H9 (cell line): Measurements from ENCODE around the gene ZNF750. TPM values are rescaled to one million over a fixed set of nuclear protein-coding genes. Genes with fewer than 3 reads are reported as not detected.

Source experiments
- DNase-seq: peaks from one replicate; pipeline ENCODE4 v3.0.0-alpha.2; 2017
- H2AFZ ChIP-seq: one replicate; pipeline ENCODE4 v1.6.1; 2013; ENCODE audit warnings: mild to moderate bottlenecking, low read length, control low read depth, moderate library complexity
- H2AK5ac ChIP-seq: 2 replicates; pipeline ENCODE4 v1.6.1; 2013; ENCODE audit warnings: low read length, control low read depth, mixed read lengths; ENCODE audit not compliant: insufficient read length
- H2BK120ac ChIP-seq: one replicate; pipeline ENCODE4 v1.6.1; 2013; ENCODE audit warnings: low read depth, mild to moderate bottlenecking, low read length, control low read depth, inconsistent platforms; ENCODE audit not compliant: poor library complexity, severe bottlenecking
- H2BK12ac ChIP-seq: 2 replicates; pipeline ENCODE4 v1.6.1; 2013; ENCODE audit warnings: low read length, control low read depth, mixed read lengths, low read depth; ENCODE audit not compliant: insufficient read length
- H2BK15ac ChIP-seq: 2 replicates; pipeline ENCODE4 v1.6.1; 2013; ENCODE audit warnings: low read depth, low read length, control low read depth
- H2BK20ac ChIP-seq: one replicate; pipeline ENCODE4 v1.6.1; 2013; ENCODE audit warnings: low read depth, mild to moderate bottlenecking, low read length, control low read depth, inconsistent platforms; ENCODE audit not compliant: poor library complexity, severe bottlenecking
- H2BK5ac ChIP-seq: 2 replicates; pipeline ENCODE4 v1.6.1; 2013; ENCODE audit warnings: low read length, control low read depth, mixed read lengths; ENCODE audit not compliant: insufficient read length
- H3K14ac ChIP-seq: 2 replicates; pipeline ENCODE4 v1.6.1; 2013; ENCODE audit warnings: low read length, control low read depth; ENCODE audit not compliant: insufficient read depth
- H3K18ac ChIP-seq: 2 replicates; pipeline ENCODE4 v1.6.1; 2013; ENCODE audit warnings: low read depth, mild to moderate bottlenecking, mixed read lengths, low read length, control low read depth; ENCODE audit not compliant: insufficient read length
- H3K23ac ChIP-seq: 2 replicates; pipeline ENCODE4 v1.6.1; 2013; ENCODE audit warnings: low read length, control low read depth, mixed read lengths, low read depth; ENCODE audit not compliant: insufficient read length
- H3K23me2 ChIP-seq: 2 replicates; pipeline ENCODE4 v1.6.1; 2013; ENCODE audit warnings: low read depth, mild to moderate bottlenecking, mixed read lengths, low read length, control low read depth; ENCODE audit not compliant: insufficient read length, poor library complexity, severe bottlenecking
- H3K27ac ChIP-seq: 2 replicates; pipeline ENCODE4 v1.5.1; 2013; ENCODE audit warnings: low read length, control low read depth, mixed read lengths, low read depth; ENCODE audit not compliant: insufficient read length
- H3K27me3 ChIP-seq: 2 replicates; pipeline ENCODE4 v1.6.1; 2013; ENCODE audit warnings: low read length, control low read depth, inconsistent platforms; ENCODE audit not compliant: insufficient read depth
- H3K4ac ChIP-seq: 2 replicates; pipeline ENCODE4 v1.6.1; 2013; ENCODE audit warnings: low read depth, mild to moderate bottlenecking, control low read depth, inconsistent platforms, low read length, moderate library complexity
- H3K4me1 ChIP-seq: 2 replicates; pipeline ENCODE4 v1.6.1; 2013; ENCODE audit warnings: low read length, control low read depth, inconsistent platforms; ENCODE audit not compliant: insufficient read depth
- H3K4me2 ChIP-seq: 2 replicates; pipeline ENCODE4 v1.6.1; 2013; ENCODE audit warnings: low read length, control low read depth, mixed read lengths; ENCODE audit not compliant: insufficient read length, insufficient read depth
- H3K56ac ChIP-seq: 2 replicates; pipeline ENCODE4 v1.6.1; 2013; ENCODE audit warnings: low read depth, mild to moderate bottlenecking, mixed read lengths, low read length, control low read depth; ENCODE audit not compliant: insufficient read length
- H3K79me1 ChIP-seq: 2 replicates; pipeline ENCODE4 v1.6.1; 2013; ENCODE audit warnings: low read depth, mild to moderate bottlenecking, moderate library complexity, low read length, control low read depth, inconsistent platforms; ENCODE audit not compliant: insufficient read depth, poor library complexity, severe bottlenecking
- H3K79me2 ChIP-seq: 2 replicates; pipeline ENCODE4 v1.6.1; 2013; ENCODE audit warnings: low read length, control low read depth, inconsistent platforms; ENCODE audit not compliant: insufficient read depth
- H3K9ac ChIP-seq: 2 replicates; pipeline ENCODE4 v1.6.1; 2013; ENCODE audit warnings: low read length, control low read depth, mixed read lengths; ENCODE audit not compliant: insufficient read length; ENCODE audit errors: extremely low read depth
- H3K9me3 ChIP-seq: one replicate; pipeline ENCODE4 v1.6.1; 2013; ENCODE audit warnings: low read depth, low read length, inconsistent platforms; ENCODE audit not compliant: control insufficient read depth
- H3T11ph ChIP-seq: one replicate; pipeline ENCODE4 v1.6.1; 2013; ENCODE audit warnings: mild to moderate bottlenecking, low read length, control low read depth, inconsistent platforms
- H4K20me1 ChIP-seq: one replicate; pipeline ENCODE4 v1.6.1; 2013; ENCODE audit not compliant: control insufficient read depth, insufficient read length, insufficient read depth
- H4K5ac ChIP-seq: 2 replicates; pipeline ENCODE4 v1.6.1; 2013; ENCODE audit warnings: low read depth, mild to moderate bottlenecking, mixed read lengths, low read length, control low read depth; ENCODE audit not compliant: insufficient read length
- H4K8ac ChIP-seq: replicated peaks from 2 replicates; pipeline ENCODE4 v1.6.1; 2013; ENCODE audit warnings: low read length, control low read depth, mixed read lengths, low read depth; ENCODE audit not compliant: insufficient read length
- H4K91ac ChIP-seq: 2 replicates; pipeline ENCODE4 v1.6.1; 2013; ENCODE audit warnings: low read depth, mild to moderate bottlenecking, moderate library complexity, mixed read lengths, low read length, control low read depth; ENCODE audit not compliant: insufficient read length
- H3K27ac Mint-ChIP-seq, 3 experiments: 2 replicates in 2 of 3; 3 replicates in 1 of 3; pipeline ENCODE4 v1.8.0; 2020 to 2021; ENCODE audit warnings: mixed read lengths in 3 of 3, mild to moderate bottlenecking in 1 of 3, moderate library complexity in 1 of 3
- H3K27me3 Mint-ChIP-seq: 2 replicates; pipeline ENCODE4 v1.8.0; 2021; ENCODE audit warnings: low read depth, mild to moderate bottlenecking, moderate library complexity, mixed read lengths
- H3K36me3 Mint-ChIP-seq, 3 experiments: 2 replicates in 2 of 3; 3 replicates in 1 of 3; pipeline ENCODE4 v1.8.0; 2020 to 2021; ENCODE audit warnings: low read depth in 3 of 3, mixed read lengths in 3 of 3; ENCODE audit not compliant: insufficient read depth in 1 of 3
- H3K4me1 Mint-ChIP-seq, 2 experiments: 2 replicates each; pipeline ENCODE4 v1.8.0; 2020; ENCODE audit warnings: mixed read lengths in 2 of 2
- H3K4me3 Mint-ChIP-seq, 2 experiments: 2 replicates in 1 of 2; 3 replicates in 1 of 2; pipeline ENCODE4 v1.8.0; 2020 to 2021; ENCODE audit warnings: mild to moderate bottlenecking in 2 of 2, mixed read lengths in 2 of 2, moderate library complexity in 1 of 2
- H3K9me3 Mint-ChIP-seq, 2 experiments: 2 replicates in 1 of 2; 3 replicates in 1 of 2; pipeline ENCODE4 v1.8.0; 2020; ENCODE audit warnings: mild to moderate bottlenecking in 2 of 2, mixed read lengths in 2 of 2, moderate library complexity in 1 of 2
- WGBS: extraction: QIAGEN DNeasy Blood & Tissue Kit; methylation state at CpG from one replicate; pipeline ENCODE4 v1.1.7; 2013; ENCODE audit warnings: missing lambda C conversion rate, low lambda C conversion rate, mixed read lengths; ENCODE audit not compliant: insufficient read length; ENCODE audit errors: extremely low coverage; 5-methylcytosine and 5-hydroxymethylcytosine counted together
- total RNA-seq: library from RNA; stranded (reverse); gene quantifications from 2 replicates; pipeline ENCODE4 v1.2.1, GENCODE V29; 2021
- TF ChIP-seq, protein P1 (sequence below): fragments of 200-600 bp; sonication (generic); conservative IDR thresholded peaks from 3 replicates; pipeline ENCODE4 v1.8.0; 2021; ENCODE audit warnings: antibody characterized with exemption, mild to moderate bottlenecking

The ZNF750 gene
- total RNA-seq, 1 experiment from 2014 or later, result not detected

DNA sequence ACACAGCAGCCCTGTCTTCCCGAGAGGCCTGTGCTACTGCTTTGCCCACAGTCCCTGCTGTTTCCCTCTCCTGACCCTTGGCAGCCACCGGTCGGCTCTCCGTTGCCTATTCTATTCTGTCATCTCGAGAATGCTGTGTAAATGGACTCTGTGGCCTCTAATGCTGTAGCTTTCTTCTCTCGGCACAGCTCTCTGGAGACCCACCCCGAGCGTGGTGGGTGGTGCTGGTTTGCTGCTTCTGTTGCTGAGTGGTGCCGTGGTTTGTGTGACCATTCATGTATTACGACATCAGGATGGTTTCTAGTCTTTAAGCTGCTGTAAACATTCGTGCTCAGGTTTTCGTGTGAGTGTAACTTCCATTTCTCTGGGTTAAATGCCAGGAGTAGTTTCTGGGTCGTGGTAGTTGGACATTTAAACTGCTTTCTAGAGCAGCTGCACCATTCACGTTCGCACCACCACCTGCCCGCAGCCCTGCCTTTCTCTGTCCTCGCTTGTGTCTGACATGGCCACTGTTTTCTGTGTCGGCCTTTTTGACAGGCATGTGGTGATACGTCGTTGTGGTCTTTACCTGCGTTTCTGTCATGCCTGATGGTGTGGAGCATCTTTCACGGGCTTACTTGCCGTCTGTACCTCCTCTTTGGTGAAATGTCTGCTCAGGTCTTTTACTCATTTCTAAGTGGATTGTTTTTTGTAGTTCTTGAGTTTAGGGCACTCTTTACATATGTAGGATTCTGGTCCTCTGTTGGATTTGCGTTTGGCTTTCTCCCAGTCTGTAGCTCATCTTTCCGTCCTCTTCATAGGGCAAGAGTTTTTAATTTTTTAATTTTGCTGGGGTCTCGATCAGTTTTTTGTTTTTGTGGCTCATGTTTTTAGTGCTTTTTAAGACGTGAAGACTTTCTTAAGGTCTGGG, 47.7 kb upstream of the ZNF750 start:
- H3K9me3 Mint-ChIP-seq, result 0 out of 5 replicates have a peak, but pooled peaks cover 0 to 3% of the 10 kb centered on the region in 2 experiments
- H3K27ac Mint-ChIP-seq, result peak overlapping the region in 2 of 3 experiments; percentile 18 to 47; a peak in 5 of 7 replicates
- no peak overlapping the region for H4K91ac ChIP-seq
- H3K4me2 ChIP-seq, result no peak overlapping the region
- H2AK5ac ChIP-seq, result no peak overlapping the region
- no peak overlapping the region for H3T11ph ChIP-seq
- no peak overlapping the region for H2BK120ac ChIP-seq
- no peak overlapping the region for H2AFZ ChIP-seq
- H4K5ac ChIP-seq, result no peak overlapping the region
- H3K23ac ChIP-seq, result no peak overlapping the region
- no peak overlapping the region for H3K4ac ChIP-seq
- no peak overlapping the region for H3K14ac ChIP-seq
- no peak overlapping the region for H2BK5ac ChIP-seq
- H3K27me3 ChIP-seq, result no peaks in the 10 kb centered on the region
- no peak overlapping the region for H4K8ac ChIP-seq
- no peak overlapping the region for H2BK20ac ChIP-seq
- no peaks in the 10 kb centered on the region for H3K27me3 Mint-ChIP-seq
- TF ChIP-seq, protein P1, sequence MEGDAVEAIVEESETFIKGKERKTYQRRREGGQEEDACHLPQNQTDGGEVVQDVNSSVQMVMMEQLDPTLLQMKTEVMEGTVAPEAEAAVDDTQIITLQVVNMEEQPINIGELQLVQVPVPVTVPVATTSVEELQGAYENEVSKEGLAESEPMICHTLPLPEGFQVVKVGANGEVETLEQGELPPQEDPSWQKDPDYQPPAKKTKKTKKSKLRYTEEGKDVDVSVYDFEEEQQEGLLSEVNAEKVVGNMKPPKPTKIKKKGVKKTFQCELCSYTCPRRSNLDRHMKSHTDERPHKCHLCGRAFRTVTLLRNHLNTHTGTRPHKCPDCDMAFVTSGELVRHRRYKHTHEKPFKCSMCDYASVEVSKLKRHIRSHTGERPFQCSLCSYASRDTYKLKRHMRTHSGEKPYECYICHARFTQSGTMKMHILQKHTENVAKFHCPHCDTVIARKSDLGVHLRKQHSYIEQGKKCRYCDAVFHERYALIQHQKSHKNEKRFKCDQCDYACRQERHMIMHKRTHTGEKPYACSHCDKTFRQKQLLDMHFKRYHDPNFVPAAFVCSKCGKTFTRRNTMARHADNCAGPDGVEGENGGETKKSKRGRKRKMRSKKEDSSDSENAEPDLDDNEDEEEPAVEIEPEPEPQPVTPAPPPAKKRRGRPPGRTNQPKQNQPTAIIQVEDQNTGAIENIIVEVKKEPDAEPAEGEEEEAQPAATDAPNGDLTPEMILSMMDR, result no peak
- H3K4me3 Mint-ChIP-seq, result no peak overlapping the region
- H3K18ac ChIP-seq, result no peak overlapping the region
- H3K9me3 ChIP-seq, result no peaks in the 10 kb centered on the region
- WGBS, result no CpG with 5 or more reads among the region's 27 CpGs
- H3K36me3 Mint-ChIP-seq, result peaks cover 15 to 45% (median 40%) of the 10 kb centered on the region in 3 experiments; a peak in 6 of 7 replicates
- H3K79me1 ChIP-seq, result no peaks in the 10 kb centered on the region
- DNase-seq, result no peak
- no peak overlapping the region for H2BK15ac ChIP-seq
- H3K56ac ChIP-seq, result no peak overlapping the region
- no peaks in the 10 kb centered on the region; the same call in 1 of the 2 replicates for H3K4me1 ChIP-seq
- no peak overlapping the region for H3K9ac ChIP-seq
- H3K79me2 ChIP-seq, result no peaks in the 10 kb centered on the region; the same call in 1 of the 2 replicates
- H2BK12ac ChIP-seq, result no peak overlapping the region
- H3K27ac ChIP-seq, result no peak overlapping the region
- no peaks in the 10 kb centered on the region for H3K23me2 ChIP-seq
- H4K20me1 ChIP-seq, result no peaks in the 10 kb centered on the region
- peaks cover 23 to 30% of the 10 kb centered on the region in 2 experiments for H3K4me1 Mint-ChIP-seq
